Immature natural killer cell (primary cell): ENCODE data around the gene POMT1. TPM values are rescaled to one million over a fixed set of nuclear protein-coding genes. Genes with fewer than 3 reads are reported as not detected.

ENCODE experiments used
- DNase-seq, 3 donors: peaks; one replicate each; pipeline ENCODE4 v3.0.0; 2022; ENCODE audit warnings: mixed read lengths in 1 of 3
- H3K27ac Mint-ChIP-seq, 6 donors: one replicate each; pipeline ENCODE4 v1.8.0; 2020; ENCODE audit warnings: mixed read lengths in 6 of 6, mild to moderate bottlenecking in 5 of 6, inconsistent platforms in 4 of 6, moderate library complexity in 3 of 6
- H3K27me3 Mint-ChIP-seq, 3 donors: one replicate each; pipeline ENCODE4 v1.8.0; 2020 to 2021; ENCODE audit warnings: low read depth in 3 of 3, mild to moderate bottlenecking in 3 of 3, mixed read lengths in 3 of 3, moderate library complexity in 3 of 3, inconsistent platforms in 1 of 3
- H3K36me3 Mint-ChIP-seq, 3 donors: one replicate each; pipeline ENCODE4 v1.8.0; 2020; ENCODE audit warnings: mixed read lengths in 3 of 3, inconsistent platforms in 2 of 3, mild to moderate bottlenecking in 2 of 3
- H3K4me1 Mint-ChIP-seq, 2 donors: one replicate each; pipeline ENCODE4 v1.8.0; 2020; ENCODE audit warnings: inconsistent platforms in 2 of 2, mild to moderate bottlenecking in 2 of 2, mixed read lengths in 2 of 2, moderate library complexity in 1 of 2
- H3K4me3 Mint-ChIP-seq, 5 donors: one replicate each; pipeline ENCODE4 v1.8.0; 2020; ENCODE audit warnings: mild to moderate bottlenecking in 5 of 5, mixed read lengths in 5 of 5, inconsistent platforms in 3 of 5, moderate library complexity in 3 of 5
- H3K9me3 Mint-ChIP-seq, 6 donors: one replicate each; pipeline ENCODE4 v1.8.0; 2020; ENCODE audit warnings: mild to moderate bottlenecking in 6 of 6, mixed read lengths in 6 of 6, inconsistent platforms in 4 of 6, moderate library complexity in 3 of 6
- polyA plus RNA-seq, 3 donors: library from polyadenylated mRNA; unstranded; fragments of 300-500 nt; fragmentation: Illumina TruSeq; gene quantifications; one replicate each; pipeline ENCODE4 v1.2.3, GENCODE V29; 2021

Gene POMT1
- polyA plus RNA-seq, 3 donors from 2014 or later = 4.8 to 10.4 (median 8.0) TPM

DNA sequence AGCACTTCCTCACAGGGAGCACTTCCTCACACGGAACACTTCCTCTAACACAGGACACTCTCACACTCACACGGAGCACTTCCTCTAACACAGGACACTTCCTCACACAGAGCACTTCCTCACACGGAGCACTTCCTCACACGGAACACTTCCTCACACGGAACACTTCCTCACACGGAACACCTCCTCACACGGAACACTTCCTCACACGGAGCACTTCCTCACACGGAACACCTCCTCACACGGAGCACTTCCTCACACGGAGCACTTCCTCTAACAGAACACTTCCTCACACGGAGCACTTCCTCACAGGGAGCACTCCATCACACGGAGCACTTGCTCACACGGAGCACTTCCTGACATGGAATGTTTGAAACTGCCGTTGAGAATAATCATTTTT lies 13.4 kb downstream of the POMT1 start:
- Mint-ChIP-seq H3K36me3 (peaks cover 8 to 43% (median 19%) of the 10 kb centered on the region in 3 donors), H3K4me3 (no peak overlapping the region), H3K27ac (no peak overlapping the region), H3K9me3 (no peaks in the 10 kb centered on the region), H3K27me3 (peaks cover 0 to 3% (median 2%) of the 10 kb centered on the region in 3 donors), H3K4me1 (peaks cover 6 to 9% of the 10 kb centered on the region in 2 donors)
- DNase-seq = no peak

DNA sequence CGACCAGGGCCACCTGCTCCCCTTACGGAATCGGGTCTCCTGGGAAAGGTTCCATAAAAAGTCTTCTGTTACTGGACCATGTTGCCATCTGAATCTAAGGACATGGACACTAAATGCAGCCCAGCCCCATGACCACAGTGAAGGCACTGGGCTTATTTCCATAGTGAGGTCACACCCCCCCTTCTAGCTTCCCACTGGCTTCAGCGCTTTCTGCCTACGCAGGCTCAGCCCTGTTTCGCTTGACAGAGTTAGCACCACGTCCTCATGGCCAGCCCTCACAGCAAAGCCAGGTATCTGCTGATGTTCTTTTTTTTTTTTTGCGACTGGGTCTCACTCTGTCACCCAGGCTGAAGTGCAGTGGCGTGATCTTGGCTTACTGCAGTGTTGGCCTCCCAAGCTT lies 14.2 kb downstream of the POMT1 start:
- peaks cover 8 to 38% (median 23%) of the 10 kb centered on the region in 3 donors for H3K36me3 Mint-ChIP-seq
- peaks cover 6 to 9% of the 10 kb centered on the region in 2 donors for H3K4me1 Mint-ChIP-seq
- no peaks in the 10 kb centered on the region for H3K9me3 Mint-ChIP-seq
- peaks cover 0 to 4% (median 2%) of the 10 kb centered on the region in 3 donors for H3K27me3 Mint-ChIP-seq
- no peak overlapping the region for H3K4me3 Mint-ChIP-seq
- DNase-seq = no peak
- no peak overlapping the region for H3K27ac Mint-ChIP-seq

DNA sequence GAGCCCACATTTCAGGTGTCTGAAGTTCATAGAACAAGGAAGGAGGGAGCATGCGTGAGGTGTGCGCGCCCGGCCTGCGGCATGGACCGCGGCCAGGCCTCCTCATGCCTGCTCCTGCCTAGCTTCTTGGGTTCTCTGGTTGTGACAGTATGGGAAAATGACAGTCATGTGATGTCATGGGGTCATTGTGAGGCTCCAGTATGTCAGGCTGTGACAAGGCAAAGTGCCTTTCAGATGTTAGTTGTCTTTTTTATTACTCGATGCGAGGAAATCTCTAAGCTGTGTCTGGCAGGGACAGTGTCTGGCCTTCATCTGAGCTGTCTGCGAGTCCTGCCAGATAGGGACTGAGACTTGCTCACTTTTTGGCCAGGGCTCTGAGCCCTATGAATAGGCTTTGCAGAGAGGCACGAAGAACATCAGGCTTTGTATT lies 15.1 kb downstream of the POMT1 start:
- no peak for DNase-seq
- peaks cover 6 to 7% of the 10 kb centered on the region in 2 donors for H3K4me1 Mint-ChIP-seq
- peaks cover 0 to 4% (median 2%) of the 10 kb centered on the region in 3 donors for H3K27me3 Mint-ChIP-seq
- no peaks in the 10 kb centered on the region for H3K9me3 Mint-ChIP-seq
- H3K4me3 Mint-ChIP-seq = no peak overlapping the region
- peaks cover 8 to 30% (median 23%) of the 10 kb centered on the region in 3 donors for H3K36me3 Mint-ChIP-seq
- no peak overlapping the region for H3K27ac Mint-ChIP-seq

DNA sequence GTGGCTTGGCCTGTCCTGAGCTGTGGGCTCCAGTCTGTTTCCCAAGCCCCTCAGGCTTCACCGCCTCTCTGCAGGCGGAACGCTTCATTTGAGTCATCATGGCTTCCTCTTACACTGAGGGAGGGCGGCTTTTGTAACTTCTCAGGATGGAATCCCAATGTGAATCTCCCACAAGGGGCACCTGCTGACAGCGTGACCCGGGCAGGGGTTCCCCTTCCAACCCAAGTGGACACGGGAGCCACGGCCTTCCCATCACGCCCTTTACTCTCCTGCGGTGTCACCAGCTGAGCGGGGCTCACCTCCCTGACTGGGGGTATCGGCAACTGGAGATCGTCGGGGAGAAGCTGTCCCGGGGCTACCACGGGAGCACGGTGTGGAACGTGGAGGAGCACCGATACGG lies 15.8 kb downstream of the POMT1 start:
- Mint-ChIP-seq H3K27ac (peak overlapping the region in 1 of 6 donors; percentile 12), H3K4me1 (no peaks in the 10 kb centered on the region), H3K27me3 (peaks cover 0 to 4% (median 0%) of the 10 kb centered on the region in 3 donors), H3K4me3 (no peak overlapping the region), H3K9me3 (no peaks in the 10 kb centered on the region), H3K36me3 (peaks cover 8 to 28% (median 23%) of the 10 kb centered on the region in 3 donors)
- no peak for DNase-seq

DNA sequence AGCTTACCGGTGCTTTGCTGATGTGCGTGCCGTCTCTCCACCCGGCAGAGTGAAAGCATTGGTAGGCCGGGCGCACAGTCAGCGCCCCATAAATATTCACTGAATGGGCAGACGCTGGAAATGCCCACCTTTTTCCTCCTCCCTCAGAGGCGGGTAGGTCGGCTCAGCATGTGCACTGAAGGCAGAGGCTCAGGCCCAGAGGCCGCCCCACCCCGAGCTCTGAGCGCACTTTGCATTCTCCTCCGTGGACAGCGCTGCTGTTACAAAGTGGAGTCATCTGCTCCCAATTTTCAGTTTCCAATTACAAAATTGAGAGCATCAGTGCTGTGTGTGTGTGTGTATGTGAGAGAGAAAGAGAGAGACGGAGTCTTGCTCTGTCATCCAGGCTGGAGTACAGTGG lies 17.8 kb downstream of the POMT1 start:
- Mint-ChIP-seq H3K36me3 (peaks cover 8 to 37% (median 23%) of the 10 kb centered on the region in 3 donors), H3K27me3 (peaks cover 0 to 4% (median 0%) of the 10 kb centered on the region in 3 donors), H3K4me3 (no peak overlapping the region), H3K9me3 (no peaks in the 10 kb centered on the region), H3K4me1 (no peaks in the 10 kb centered on the region), H3K27ac (no peak overlapping the region)
- DNase-seq = no peak

DNA sequence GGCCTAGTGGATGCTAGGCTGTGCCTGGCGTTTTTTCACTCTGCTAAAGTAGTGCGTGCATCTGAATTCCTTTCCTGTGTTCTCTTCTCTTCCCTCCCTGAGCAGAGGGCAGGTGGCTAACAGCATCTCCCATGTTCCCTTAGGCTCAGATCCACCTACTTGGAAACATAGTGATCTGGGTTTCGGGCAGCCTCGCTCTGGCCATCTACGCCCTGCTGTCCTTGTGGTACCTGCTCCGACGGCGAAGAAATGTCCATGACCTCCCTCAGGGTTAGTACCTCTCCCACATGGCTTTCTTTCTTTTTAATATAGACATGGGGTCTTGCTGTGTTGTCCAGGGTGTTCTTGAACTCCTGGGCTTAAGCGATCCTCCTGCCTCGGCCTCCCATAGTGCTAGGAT lies 18.5 kb downstream of the POMT1 start:
- no peaks in the 10 kb centered on the region for H3K4me1 Mint-ChIP-seq
- peaks cover 0 to 4% (median 0%) of the 10 kb centered on the region in 3 donors for H3K27me3 Mint-ChIP-seq
- no peak overlapping the region for H3K4me3 Mint-ChIP-seq
- H3K27ac Mint-ChIP-seq = no peak overlapping the region
- no peak for DNase-seq
- no peaks in the 10 kb centered on the region for H3K9me3 Mint-ChIP-seq
- H3K36me3 Mint-ChIP-seq = peaks cover 8 to 39% (median 23%) of the 10 kb centered on the region in 3 donors

DNA sequence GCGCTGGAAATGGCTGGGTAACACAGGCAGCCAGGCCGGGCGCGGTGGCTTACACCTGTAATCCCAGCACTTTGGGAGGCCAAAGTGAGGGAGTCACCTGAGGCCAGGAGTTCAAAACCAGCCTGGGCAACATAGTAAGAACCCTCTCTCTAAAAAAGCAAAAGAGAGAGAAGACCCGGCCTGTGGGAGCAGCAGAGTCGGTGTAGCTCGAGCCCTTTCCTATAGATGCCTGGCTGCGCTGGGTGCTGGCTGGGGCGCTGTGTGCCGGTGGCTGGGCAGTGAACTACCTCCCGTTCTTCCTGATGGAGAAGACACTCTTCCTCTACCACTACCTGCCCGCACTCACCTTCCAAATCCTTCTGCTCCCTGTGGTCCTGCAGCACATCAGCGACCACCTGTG lies 19.1 kb downstream of the POMT1 start:
- Mint-ChIP-seq H3K27ac (peak overlapping the region in 1 of 6 donors; percentile 29), H3K36me3 (peaks cover 8 to 45% (median 23%) of the 10 kb centered on the region in 3 donors), H3K4me3 (no peak overlapping the region)

DNA sequence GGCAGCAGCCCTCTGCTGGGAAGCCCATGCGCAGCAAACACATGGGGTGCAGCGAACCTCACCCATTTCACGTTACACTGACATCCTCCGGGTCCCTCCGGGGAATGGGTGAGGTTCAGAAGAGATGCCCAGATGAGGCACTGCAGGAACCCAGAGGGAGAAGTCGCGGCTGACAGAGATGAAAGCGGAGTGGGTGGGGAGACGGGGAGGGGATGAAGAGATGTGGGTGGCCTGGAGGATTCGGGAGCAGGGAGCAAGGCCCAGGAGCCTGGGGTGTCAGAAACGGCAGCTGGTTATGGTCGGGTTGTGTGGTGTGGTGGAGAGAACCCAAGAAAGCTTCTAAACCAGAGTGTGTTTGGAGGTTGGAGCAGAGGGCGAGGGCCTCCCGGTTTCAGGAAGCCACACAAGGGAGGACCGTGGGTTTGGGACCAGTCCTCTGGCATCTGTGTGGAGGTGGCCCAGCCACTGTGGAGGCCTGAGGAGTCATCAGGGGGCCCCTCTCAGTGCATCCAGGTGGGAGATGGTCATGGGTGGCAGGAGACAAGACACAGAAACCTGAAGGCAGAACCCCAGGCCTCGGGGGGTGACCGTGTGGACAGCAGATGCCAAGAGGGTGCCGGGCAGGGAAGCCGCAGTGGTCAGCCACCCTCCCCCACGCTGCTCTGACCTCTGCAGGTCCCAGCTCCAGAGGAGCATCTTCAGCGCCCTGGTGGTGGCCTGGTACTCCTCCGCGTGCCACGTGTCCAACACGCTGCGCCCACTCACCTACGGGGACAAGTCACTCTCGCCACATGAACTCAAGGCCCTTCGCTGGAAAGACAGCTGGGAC lies 19.8 kb downstream of the POMT1 start:
- Mint-ChIP-seq H3K36me3 (peaks cover 8 to 44% (median 23%) of the 10 kb centered on the region in 3 donors), H3K4me1 (no peaks in the 10 kb centered on the region), H3K4me3 (no peak overlapping the region), H3K9me3 (no peaks in the 10 kb centered on the region), H3K27me3 (peaks cover 0 to 7% (median 4%) of the 10 kb centered on the region in 3 donors), H3K27ac (peak overlapping the region in 1 of 6 donors; percentile 12)
- no peak for DNase-seq

More for the DNA sequence above, 19.1 kb downstream of the POMT1 start:
- Mint-ChIP-seq H3K27me3 (peaks cover 0 to 7% (median 4%) of the 10 kb centered on the region in 3 donors), H3K4me1 (no peaks in the 10 kb centered on the region), H3K9me3 (no peaks in the 10 kb centered on the region)
- DNase-seq = no peak

DNA sequence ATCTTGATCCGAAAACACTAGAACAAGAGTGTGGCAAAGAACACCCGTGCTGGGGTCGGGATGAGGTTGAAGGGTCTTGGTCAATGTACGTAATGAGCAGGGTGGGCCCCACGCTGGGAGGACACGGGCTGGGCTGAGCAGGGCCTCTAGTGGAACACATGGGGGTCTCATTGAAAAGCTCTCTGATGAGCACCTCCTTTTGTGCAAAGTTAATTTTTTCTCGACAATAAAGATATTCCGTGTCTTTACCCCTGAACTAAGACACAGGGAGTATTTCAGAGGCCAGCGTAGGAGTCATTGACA lies 20.3 kb downstream of the POMT1 start:
- H3K4me1 Mint-ChIP-seq = peaks cover 0 to under 1% of the 10 kb centered on the region in 2 donors
- H3K27ac Mint-ChIP-seq = peak overlapping the region in 1 of 6 donors; percentile 22
- H3K36me3 Mint-ChIP-seq = peaks cover 6 to 40% (median 17%) of the 10 kb centered on the region in 3 donors
- H3K27me3 Mint-ChIP-seq = peaks cover 0 to 6% (median 4%) of the 10 kb centered on the region in 3 donors
- no peaks in the 10 kb centered on the region for H3K9me3 Mint-ChIP-seq
- no peak for DNase-seq
- H3K4me3 Mint-ChIP-seq = no peak overlapping the region

DNA sequence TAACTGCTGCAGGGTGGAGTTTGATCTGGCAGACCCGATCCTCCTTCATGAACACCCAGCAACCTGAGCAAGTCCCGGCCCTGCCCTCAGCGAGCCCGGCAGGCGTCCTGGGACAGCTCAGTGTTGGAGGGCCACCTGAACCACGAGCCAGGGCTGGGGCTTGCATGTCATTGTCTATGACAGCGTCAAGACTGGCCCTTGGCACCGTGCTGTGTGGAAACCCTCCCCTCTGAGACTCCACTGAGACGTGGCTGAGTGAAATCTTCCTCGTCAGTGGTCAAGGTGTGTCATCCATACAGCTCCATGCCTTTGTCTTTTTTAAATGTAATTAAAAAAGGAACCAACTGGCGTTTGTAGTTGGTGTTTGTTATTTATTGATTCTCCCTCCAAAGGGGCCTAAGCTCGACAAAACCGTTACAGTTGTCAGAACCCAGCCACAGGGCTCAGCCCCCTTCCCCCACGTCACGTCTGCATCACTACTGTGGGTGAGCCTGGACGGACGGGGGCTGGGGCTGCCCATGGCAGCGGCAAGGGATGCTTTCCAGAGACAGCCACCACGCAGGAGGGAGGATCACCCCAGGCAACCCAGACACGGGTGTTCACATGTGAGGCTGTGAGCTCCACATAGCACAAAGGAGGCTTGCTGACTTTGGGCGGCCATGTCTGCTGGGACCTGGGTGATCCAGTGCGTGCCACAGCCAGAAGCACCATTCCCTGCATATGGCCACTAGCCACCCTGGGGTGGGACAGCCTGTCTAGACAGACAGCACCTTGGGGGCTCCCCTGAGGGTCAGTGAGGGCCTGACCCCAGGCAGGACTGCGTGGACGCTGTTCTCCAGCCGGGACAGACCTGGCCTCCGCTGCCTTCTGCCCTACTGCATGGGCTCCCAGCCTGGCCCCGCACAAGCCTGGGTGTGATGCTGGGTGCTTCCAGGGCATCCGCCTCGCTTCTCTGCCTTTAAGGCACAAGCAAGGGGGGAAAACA lies 21.0 kb downstream of the POMT1 start:
- H3K36me3 Mint-ChIP-seq = peaks cover 11 to 38% (median 17%) of the 10 kb centered on the region in 3 donors
- H3K27ac Mint-ChIP-seq = peak overlapping the region in 1 of 6 donors; percentile 43
- H3K27me3 Mint-ChIP-seq = peaks cover 0 to 6% (median 4%) of the 10 kb centered on the region in 3 donors

DNA sequence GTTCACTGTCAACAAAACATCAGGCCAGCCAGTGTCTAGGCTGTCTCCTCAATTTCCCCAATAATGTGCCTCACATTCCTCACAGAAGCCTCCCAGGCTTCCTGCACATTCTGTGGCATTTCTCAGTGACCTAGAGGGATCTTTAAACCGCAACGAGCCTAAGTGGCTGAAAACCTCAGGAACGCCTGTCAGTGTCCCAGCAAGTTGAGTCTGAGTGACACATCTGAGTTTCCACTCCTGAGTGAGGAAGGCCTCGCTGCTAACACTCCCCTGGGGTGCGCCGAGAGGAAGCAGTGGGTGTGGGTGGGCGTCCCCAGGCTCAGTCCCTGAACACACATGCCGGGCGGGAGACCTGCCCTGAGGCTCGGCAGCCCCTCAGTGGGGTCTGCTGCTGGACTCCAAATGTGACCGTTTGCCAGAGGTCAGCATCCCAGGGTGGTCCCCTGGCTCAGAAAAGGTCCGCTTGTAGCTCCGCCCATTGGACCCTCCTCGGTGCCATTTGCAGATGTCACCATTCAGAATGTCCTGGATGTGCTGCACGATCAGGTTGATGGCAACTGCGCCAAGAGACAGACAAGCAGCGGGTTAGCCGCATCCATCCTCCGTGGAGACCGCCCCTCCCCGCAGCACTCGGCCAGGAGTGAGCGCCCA lies 22.1 kb downstream of the POMT1 start:
- H3K36me3 Mint-ChIP-seq = peaks cover 7 to 27% (median 8%) of the 10 kb centered on the region in 3 donors
- H3K9me3 Mint-ChIP-seq = no peaks in the 10 kb centered on the region
- no peak for DNase-seq
- peaks cover 0 to 6% (median 4%) of the 10 kb centered on the region in 3 donors for H3K27me3 Mint-ChIP-seq
- peak overlapping the region in 1 of 6 donors; percentile 43 for H3K27ac Mint-ChIP-seq
- H3K4me3 Mint-ChIP-seq = no peak overlapping the region
- peaks cover 3 to 7% of the 10 kb centered on the region in 2 donors for H3K4me1 Mint-ChIP-seq

More for the DNA sequence above, 21.0 kb downstream of the POMT1 start:
- H3K4me3 Mint-ChIP-seq = no peak overlapping the region
- peaks cover 0 to 4% of the 10 kb centered on the region in 2 donors for H3K4me1 Mint-ChIP-seq
- DNase-seq = no peak
- H3K9me3 Mint-ChIP-seq = no peaks in the 10 kb centered on the region

DNA sequence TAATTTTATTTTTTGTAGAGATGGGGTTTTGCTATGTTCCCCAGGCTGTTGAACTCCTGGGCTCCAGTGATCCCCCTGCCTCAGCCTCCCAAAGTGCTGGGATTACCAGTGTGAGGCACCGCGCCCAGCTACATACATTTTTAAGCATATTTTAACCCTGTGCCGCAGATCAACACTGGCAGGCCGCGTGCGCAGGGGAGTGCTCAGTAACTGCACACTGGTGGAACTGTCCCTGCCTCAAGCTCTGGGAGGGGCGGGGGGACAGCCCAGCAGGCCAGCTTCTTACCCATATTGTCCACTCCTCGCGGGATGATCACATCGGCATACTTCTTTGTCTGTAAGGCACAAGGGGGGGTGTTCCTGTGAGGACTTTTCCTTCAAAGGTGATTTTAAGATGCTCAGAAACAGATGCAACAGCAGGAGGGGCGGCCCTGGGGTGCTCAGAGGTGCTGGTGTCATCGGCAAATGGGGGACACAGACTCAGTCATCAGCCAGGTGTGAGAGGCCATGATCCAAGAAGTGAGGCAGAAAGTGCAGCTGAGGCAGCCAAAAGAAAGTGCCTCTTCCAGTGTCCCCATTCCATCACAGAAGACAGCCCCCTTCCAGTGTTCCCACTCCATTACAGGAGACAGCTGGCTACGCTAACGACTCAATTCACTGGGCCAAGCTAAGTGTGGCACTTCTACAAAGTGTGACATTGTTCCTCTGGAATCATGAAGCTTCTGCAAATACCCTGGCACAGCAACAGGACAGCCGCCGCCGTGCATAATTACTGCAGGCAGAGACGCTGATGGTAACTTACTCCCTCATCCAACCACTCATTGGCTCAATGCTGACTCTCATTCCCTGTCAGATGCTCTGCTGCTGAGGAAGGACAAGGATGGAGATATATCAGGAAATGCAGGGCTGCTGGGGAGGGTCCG lies 23.2 kb downstream of the POMT1 start:
- peaks cover 0 to 6% (median 4%) of the 10 kb centered on the region in 3 donors for H3K27me3 Mint-ChIP-seq
- H3K4me3 Mint-ChIP-seq = no peak overlapping the region
- H3K36me3 Mint-ChIP-seq = peaks cover 7 to 27% (median 8%) of the 10 kb centered on the region in 3 donors
- H3K27ac Mint-ChIP-seq = no peak overlapping the region
- H3K9me3 Mint-ChIP-seq = no peaks in the 10 kb centered on the region
- H3K4me1 Mint-ChIP-seq = peaks cover 12 to 13% of the 10 kb centered on the region in 2 donors
- DNase-seq = no peak
